ENCODE measurements around the gene CEACAM16.
"Not testable (repeated sequence)": the region's sequence is repeated elsewhere in the genome, so short reads cannot be mapped to it uniquely, and the experiment has no call there.

Gene CEACAM16

DNA sequence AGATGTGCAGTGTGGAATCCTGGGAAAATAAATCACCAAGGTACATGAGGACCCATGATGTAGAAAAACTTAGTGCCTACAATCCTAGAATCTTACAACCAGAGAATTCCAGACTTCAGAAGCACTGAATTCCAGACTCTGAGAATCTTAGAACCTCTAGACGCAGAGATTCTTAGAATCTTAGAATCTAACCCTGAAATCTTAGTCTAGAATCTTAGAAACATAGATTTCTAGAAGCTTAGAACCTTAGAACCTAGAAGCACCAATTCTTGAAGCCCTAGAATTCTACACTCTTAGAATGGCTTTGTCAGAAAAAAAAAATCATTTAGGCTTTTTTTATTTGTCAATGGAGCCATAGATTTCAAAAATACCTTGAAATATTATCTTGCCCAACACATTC, 6.0 kb downstream of the CEACAM16 start:
- DNase-seq, result no peak

DNA sequence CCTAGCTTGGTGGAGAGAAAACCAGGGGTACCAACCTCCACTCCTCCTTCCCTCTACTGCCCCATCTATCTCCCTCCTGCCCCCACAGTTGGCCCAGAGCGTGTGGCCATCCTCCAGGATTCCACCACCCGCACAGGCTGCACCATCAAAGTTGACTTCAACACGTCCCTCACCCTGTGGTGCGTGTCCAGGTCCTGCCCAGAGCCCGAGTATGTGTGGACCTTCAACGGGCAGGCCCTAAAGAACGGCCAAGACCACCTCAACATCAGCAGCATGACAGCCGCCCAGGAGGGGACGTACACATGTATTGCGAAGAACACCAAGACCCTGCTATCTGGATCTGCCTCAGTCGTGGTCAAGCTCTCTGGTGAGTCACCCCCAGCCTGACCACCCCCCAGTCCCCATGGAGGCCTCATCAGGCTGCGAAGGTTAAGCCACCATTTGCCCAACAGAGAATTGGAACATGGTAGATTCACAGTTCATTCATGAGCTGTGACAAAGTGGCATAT, 6.6 kb downstream of the CEACAM16 start:
- no peak for DNase-seq

- DNase-seq, result no peak
Measured at GRCh38 chr19:44706506-44707236, 7.7 kb downstream of the CEACAM16 start.

DNA sequence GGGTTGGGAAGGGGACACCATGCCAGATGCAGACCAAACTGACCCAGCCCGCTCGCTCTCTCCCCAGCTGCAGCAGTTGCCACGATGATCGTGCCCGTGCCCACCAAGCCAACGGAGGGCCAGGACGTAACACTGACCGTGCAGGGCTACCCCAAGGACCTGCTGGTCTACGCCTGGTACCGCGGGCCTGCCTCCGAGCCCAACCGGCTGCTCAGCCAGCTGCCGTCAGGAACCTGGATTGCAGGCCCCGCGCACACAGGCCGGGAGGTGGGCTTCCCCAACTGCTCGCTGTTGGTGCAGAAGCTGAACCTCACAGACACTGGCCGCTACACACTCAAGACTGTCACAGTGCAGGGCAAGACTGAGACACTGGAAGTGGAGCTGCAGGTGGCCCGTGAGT, 8.8 kb downstream of the CEACAM16 start:
- DNase-seq, result no peak

GRCh38 chr19:44708940-44709339, 10.0 kb downstream of the CEACAM16 start:
- no peak for DNase-seq

DNA sequence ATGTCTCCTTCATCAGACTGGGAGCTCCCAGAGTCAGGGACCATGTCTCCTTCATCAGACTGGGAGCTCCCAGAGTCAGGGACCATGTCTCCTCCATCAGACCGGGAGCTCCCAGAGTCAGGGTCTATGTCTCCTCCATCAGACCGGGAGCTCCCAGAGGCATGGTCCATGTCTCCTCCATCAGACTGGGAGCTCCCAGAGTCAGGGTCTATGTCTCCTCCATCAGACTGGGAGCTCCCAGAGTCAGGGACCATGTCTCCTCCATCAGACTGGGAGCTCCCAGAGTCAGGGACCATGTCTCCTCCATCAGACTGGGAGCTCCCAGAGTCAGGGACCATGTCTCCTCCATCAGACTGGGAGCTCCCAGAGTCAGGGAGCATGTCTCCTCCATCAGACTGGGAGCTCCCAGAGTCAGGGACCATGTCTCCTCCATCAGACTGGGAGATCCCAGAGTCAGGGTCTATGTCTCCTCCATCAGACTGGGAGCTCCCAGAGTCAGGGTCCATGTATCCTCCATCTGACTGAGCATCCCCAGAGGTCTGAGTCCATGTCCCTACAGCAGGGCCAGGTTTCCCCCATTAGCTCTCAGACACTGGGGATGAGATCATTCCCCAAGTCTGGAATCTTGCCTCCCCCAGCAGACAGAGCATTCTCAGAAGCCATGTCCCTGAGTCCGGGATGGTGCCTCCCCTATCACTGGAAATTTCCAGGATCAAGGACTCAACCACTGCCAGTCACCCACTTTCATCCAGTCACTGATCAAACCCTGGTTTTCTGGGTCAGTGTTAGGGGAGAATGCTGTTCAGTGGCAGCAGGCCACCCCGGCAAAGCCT, 10.7 kb downstream of the CEACAM16 start:
- not testable (repeated sequence) for DNase-seq

DNA sequence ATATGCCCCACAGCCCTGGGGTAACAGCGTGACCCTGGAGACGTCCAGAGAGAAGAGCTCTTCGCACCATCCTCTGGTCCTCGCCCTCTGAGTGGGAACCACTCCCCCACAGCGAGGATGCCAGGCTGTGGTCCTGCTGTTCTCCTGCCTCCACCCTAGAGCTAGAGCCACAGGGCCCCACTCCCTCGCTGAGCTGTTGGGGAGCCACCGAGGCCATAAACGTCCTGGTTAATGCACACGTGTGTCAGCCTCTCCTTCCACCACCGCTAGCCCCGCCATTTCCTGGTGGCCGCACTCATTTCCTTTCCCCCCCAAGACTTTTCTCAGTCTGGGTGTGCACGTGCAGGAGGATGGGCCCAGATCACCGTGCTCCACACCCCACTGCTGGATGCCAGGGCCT, 11.5 kb downstream of the CEACAM16 start:
- no peak for DNase-seq

GRCh38 chr19:44712864-44713515, 14.0 kb downstream of the CEACAM16 start:
- DNase-seq, result peak; percentile 50

GRCh38 chr19:44714597-44715169, 15.7 kb downstream of the CEACAM16 start:
- no peak for DNase-seq

- DNase-seq, result no peak
Measured at GRCh38 chr19:44717603-44718002, 18.7 kb downstream of the CEACAM16 start.

DNA sequence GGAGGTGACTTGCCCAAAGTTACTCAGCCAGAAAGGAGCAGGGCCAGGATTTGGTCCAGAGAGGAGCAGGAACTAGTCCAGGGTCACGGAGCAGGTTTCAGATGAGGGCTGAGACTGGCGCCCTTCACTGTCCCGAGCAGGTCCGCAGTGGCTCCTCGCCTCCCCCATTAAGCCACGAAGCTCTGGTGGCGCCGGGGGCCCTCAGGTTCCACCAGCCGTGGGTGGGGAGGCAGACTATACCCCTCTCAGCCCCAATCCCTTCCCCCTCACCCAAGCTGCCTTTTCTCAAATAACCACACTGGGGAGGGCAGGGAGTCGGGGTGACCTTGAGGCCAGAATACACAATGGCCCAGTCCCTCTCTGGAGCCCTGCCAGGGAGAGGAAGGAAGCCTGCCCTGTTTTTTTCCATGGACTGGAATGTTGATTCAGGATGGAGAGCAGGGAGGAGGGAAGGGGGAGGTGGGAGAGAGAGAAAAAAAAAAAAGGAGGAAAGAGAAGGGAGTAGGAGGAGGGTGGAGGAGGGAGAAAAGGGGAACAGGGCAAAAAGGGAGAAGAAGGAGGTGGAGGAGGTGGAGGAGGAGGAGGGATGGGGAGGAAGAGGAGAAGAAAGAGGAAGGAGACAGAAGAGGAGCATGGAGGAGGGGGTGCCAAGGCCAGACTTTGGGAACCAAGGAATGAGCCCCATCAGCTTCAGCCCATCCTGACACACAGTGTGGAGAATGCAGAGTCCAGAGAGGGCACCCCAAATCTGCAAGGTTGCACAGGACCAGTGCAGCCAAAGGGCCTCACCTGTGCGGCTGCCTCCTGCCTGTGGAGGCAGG, 19.7 kb downstream of the CEACAM16 start:
- no peak for DNase-seq

- no peak for DNase-seq
Measured at GRCh38 chr19:44719262-44719701, 20.3 kb downstream of the CEACAM16 start.

GRCh38 chr19:44720396-44720795, 21.4 kb downstream of the CEACAM16 start:
- not testable (repeated sequence) for DNase-seq

GRCh38 chr19:44720945-44721344, 22.0 kb downstream of the CEACAM16 start:
- no peak for DNase-seq

DNA sequence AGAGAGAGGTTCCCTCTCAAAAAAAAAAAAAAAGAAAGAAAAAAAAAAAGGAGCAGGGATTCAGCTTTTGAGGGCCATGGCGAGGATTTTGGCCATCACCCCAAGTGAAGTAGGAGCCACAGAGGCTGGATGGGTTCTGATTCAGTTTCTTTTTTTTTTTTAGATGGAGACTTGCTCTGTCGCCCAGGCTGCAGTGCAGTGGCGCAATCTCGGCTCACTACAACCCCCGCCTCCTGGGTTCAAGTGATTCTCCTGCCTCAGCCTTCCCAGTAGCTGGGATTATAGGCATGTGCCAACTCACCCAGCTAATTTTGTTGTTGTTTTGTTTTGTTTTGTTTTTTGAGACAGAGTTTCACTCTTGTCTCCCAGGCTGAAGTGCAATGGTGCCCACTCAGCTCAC, 22.4 kb downstream of the CEACAM16 start:
- not testable (repeated sequence) for DNase-seq

DNA sequence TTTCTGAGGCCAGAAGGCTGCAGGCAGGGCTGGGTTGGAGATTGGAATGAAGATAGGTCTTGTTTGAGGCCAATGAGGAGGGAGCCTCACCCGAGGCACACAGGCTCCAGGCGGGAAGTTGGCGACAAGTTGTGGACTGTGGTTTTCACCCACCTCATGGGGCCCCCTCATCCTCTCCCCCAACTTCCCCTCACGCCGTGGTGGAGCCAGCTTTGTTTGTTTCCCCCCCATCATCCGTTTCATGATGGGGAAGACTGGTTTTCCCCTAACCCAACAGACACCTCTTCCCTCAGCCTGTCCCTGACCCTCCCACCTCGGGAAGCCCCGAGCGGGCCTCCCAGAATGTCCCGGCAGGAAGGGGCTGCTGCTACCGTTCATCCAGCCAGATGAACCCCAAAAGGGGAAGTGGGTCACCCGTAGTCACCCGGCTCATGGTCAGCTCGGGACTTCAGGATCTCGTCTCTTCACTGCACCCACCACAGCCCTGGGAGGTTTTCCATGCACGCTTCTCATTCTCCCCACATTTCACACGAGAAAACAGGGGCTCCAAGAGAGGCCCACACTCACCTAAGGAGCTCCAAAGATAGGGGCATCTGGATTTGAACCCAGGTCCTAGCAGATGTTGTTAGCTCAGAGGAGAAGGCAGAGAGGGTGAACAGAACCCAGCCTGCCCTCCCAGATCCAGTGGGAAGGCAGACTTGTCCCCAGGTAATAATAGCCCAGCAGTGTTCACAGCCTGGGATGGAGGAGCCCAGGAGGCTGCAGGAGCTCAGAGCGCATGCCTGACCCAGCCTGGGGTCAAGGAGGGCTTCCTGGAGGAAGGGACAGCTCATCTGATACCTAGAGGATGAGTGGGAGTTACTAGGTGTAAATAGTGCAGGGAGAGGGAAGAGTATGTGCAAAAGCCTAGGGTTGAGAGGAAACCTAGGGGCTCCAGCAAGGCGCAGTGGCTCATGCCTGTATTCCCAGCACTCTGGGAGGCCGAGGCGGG, 23.5 kb downstream of the CEACAM16 start:
- DNase-seq, result no peak

- no peak for DNase-seq
Measured at GRCh38 chr19:44723299-44723951, 24.5 kb downstream of the CEACAM16 start.

- DNase-seq, result peak; percentile 80
Measured at GRCh38 chr19:44723952-44724319, 25.0 kb downstream of the CEACAM16 start.

DNA sequence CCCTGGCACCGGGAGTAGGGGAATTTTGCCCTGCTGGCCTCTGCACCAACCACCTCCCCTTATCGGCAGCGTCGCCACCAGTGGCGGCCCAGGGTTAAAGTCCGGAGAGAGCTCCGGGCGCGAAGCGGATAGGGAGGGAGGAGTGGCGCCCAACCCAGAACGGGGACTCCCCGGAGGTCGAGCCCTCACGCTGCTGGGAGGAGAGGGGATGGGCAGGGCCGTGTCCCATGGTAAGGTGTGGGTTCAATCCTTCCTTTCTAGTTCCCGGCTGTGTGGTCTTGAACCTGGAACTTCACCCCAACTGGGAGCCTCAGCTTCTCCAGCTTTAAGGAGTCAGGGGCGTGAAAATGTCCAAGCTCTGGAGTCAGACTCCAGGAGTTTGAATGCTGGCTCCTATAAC, 26.3 kb downstream of the CEACAM16 start:
- DNase-seq, result no peak

DNA sequence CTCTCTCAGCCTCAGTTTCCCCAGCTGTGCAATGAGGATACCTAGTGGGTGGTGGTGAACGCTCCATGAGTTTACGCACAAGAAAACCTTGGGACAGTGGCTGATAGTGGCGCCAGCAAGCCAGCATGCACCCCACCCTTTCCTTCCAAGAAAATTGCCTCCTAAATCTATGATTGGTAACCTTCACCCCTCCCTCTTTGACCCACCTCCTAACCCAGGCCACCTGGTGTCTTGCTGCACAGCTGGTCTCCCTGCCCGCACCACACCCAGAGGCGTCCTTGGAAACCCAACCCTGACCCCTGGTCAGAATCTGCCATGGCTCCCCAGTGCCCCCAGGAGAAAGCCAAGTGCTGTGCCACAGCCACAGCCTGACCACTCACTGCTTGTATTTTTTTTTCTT, 26.7 kb downstream of the CEACAM16 start:
- DNase-seq, result no peak
